GM21786 (cell line): ENCODE data around the gene POLR3G.

Source experiments
- ATAC-seq: cut with Tn5 transposase; IDR thresholded peaks from one replicate; pipeline ENCODE4 v1.9.1; 2021; ENCODE audit not compliant: unreplicated experiment

POLR3G gene

GRCh38 chr5:90503596-90503995 lies 28.9 kb downstream of the POLR3G start:
- no peak for ATAC-seq

DNA sequence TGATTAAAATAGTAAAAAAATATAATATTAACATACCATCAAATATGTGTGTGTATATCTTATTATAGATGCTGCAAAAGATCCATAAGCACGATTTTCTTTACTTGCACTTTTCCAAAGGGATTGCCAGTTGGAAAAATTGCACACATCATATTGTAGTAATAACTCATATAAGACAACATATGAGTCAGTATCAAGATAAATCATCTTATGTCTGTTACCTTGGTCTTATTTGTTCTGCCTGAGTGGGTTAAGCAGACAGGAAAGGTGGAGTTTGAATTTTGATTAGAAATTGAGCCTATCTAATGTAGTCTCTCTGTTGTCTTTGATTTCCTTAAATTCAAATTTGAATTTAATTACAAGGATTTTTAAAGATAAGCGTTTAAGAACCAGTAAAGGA lies 30.1 kb downstream of the POLR3G start:
- no peak for ATAC-seq

- ATAC-seq = no peak
Measured at GRCh38 chr5:90506221-90506620, 31.6 kb downstream of the POLR3G start.

GRCh38 chr5:90510438-90510837 lies 35.8 kb downstream of the POLR3G start:
- ATAC-seq = no peak

GRCh38 chr5:90514520-90514919 lies 39.9 kb downstream of the POLR3G start:
- ATAC-seq = no peak

DNA sequence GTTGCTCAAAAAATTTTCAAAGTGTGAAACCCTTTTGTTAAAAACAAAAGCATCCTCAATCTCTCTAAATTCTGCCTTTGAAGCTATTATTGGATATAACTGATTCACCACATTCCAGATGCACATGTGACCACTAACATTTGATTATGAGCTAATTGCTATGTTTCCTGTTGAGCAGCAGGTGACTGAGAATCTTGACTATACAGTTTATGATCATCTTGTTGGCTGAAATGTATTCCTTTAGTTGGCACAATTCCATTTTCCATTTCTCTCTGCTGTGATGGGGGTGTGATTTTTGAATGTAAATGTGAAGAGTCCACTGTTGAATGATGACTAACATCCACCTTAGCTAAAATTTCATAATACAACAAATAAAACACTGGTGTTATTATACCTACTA lies 44.0 kb downstream of the POLR3G start:
- no peak for ATAC-seq

DNA sequence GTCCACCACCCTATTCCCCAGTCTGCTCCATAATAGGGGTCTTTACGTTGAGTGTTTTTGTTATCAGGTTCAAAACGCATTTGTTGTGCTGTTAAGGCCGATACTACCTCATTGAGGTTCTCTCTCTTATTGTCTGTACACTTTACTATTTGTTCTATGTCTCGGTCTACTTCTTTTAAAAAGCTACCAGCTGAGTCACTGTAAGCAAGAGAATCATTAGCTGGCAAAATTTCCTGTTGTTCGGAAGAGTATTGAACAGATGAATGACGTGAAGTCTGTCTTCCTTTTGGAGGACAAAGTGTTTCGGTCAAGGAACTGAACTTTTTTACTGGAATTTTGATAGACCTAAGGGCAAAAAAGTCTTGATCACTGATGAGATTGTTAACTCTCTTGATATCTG lies 44.4 kb downstream of the POLR3G start:
- no peak for ATAC-seq

DNA sequence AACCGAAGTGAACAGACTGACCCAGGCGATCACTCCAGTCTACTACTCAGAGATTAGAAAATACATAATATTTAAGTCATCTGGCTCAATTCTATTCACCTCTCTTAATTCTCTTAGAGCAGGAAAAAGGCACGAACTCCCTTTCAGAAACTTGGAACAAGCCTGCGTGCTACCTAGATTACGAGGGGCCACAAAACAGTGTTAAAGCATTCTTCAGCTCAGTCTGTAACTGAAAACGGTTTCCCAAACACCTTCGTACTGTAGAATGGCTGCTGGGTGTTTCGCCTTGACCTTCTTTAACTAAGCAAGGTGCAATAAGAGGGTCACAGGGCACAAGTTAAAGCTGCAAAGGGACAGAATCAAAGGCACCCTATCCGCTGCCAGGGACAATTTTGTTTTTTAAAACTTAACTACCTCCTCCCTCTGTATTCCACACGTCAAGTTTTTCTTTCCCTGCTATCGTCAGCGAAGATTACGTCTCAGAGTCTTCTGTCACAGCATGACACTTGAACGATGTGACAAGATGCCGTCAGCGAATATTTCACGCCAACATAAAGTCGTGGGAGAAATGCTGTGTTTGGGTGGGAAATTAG lies 54.0 kb downstream of the POLR3G start:
- ATAC-seq = peak; percentile 1

GRCh38 chr5:90529194-90529938 lies 54.7 kb downstream of the POLR3G start, which contains the start of gene LYSMD3:
TSS of gene LYSMD3 (minus strand) at chr5:90529584. CDS start at chr5:90525289, 4,295 bp downstream.
- peak; percentile 88 for ATAC-seq

- ATAC-seq = peak; percentile 41
Measured at GRCh38 chr5:90529939-90530677, 55.4 kb downstream of the POLR3G start.

- ATAC-seq = no peak
Measured at GRCh38 chr5:90530736-90531487, 56.2 kb downstream of the POLR3G start.

DNA sequence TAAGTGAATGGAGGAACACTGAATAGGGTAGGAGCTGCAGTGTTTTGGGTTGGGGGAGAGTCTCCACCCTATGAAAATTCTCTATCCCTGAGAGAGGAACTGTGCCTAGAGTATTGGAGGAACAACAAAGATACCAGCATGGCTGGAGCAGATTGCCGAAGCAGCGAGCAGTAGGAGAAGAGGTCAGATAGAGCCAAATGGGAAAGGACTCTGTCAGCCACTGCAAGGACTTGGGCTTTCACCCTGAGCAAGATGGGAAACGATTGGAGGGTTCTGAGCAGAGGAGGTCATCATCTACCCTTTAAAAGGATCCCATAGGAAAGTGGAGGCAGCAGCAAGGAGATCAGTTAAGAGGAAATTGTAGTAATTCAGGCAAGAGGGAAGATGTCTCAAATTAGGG lies 59.1 kb downstream of the POLR3G start:
- ATAC-seq = no peak

GRCh38 chr5:90534922-90535321 lies 60.3 kb downstream of the POLR3G start:
- ATAC-seq = no peak

- no peak for ATAC-seq
Measured at GRCh38 chr5:90542827-90543519, 68.3 kb downstream of the POLR3G start.

- no peak for ATAC-seq
Measured at GRCh38 chr5:90545511-90545910, 70.8 kb downstream of the POLR3G start.

GRCh38 chr5:90546216-90546837 lies 71.7 kb downstream of the POLR3G start:
- no peak for ATAC-seq

DNA sequence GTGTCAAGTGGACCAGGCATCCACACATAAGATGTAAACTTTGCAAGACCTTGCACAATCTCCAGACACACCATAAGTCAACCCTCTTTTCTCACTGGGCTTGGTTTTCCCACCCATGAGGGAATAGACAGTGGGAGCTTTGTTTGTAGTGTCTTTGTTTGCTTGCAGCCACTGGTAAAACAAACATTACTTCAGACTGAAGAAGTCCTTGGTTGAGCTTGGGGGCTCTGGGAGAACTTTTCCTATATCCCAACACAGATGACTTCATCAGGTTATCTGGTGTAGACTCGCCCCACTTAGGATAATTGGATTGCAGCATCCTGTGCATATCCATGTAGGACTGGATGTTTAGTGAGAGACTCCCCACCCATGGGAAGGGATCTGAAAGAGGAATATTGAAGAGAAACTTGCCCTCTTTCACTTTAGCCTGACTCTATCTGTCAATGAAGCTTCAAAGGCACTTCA lies 72.4 kb downstream of the POLR3G start:
- no peak for ATAC-seq

DNA sequence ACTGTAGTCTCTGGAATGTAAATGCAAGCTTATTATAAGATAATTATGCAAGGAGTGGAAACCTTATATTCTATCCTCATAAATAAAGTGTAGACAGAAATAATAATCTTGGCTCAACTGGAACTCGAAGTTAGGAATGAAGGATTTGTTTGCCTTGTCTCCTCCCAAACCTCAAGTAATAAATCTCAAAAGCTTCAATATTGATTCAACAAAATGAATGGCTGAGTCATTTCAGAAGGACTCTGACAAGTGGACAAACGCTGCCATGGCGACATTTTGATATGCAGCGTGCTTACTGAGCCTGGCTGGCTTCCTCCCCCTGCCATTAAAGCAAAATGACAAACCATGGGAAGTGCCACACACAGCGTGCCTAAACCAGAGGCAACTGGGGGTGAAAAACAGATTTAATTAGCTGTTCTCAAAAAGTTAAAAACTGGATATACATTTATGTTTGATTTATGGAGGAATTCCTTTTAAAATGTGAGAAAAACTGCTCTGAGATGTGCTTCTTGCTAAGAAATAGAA lies 73.5 kb downstream of the POLR3G start:
- ATAC-seq = no peak

DNA sequence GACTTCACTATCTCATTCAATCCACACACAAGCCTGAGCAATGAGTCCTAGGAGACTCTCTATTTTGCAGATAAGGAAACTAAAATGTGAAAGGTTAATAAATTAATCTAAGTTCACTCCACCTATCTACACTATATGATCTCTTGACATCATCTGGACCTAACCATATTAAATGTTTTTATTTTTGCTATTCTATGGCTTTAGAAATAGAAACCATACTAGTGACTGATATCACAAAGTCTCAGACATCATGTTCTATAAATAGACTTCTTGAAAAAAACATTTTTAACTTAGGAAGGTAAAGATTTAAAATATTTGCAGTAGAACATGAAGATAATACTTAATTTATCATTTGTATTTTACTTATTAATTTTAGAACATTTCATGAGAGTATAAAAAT lies 74.6 kb downstream of the POLR3G start:
- ATAC-seq = no peak

DNA sequence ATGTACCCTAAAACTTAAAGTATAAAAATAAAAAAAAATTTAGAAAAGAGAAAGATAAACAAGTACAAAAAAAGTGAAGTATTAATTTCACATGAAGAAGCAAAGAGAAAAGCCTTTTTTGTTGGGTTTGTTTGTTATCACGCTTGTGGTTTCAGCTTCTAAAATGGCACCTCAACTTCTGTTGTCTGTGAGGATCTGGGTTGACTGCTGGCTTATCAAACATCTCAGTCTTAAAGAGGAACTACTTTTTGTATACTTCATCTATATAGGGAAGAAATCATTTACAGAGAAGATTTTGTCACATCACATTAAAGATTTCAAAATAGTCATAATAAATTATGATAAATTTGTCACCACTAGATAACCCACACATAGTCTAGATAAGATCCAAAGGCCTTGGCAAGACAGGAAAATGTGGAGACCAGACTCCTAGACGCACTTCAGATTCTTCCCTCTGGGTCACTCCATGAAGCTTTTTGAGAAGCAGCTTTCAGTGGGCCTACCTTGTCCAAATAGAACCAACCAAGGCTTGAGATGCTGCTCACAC lies 75.1 kb downstream of the POLR3G start:
- no peak for ATAC-seq
